GM19397 (cell line): Measurements from ENCODE around the gene KLF6.

Source experiments
- ATAC-seq: cut with Tn5 transposase; IDR thresholded peaks from one replicate; pipeline ENCODE4 v1.9.1; 2021; ENCODE audit warnings: mild to moderate bottlenecking, moderate library complexity; ENCODE audit not compliant: unreplicated experiment

Gene KLF6

GRCh38 chr10:3758491-3758970 is 26.5 kb downstream of the KLF6 start:
- ATAC-seq: no peak

- ATAC-seq: peak; percentile 65
These were observed 27.1 kb downstream of the KLF6 start for GRCh38 chr10:3757638-3758490.

GRCh38 chr10:3757250-3757637 is 27.8 kb downstream of the KLF6 start:
- no peak for ATAC-seq

- ATAC-seq: no peak
These were observed 28.7 kb downstream of the KLF6 start for GRCh38 chr10:3756360-3756740.

- no peak for ATAC-seq
These were observed 29.3 kb downstream of the KLF6 start for GRCh38 chr10:3755440-3756359.

GRCh38 chr10:3754727-3755439 is 30.1 kb downstream of the KLF6 start:
- no peak for ATAC-seq

GRCh38 chr10:3750854-3751253 is 34.2 kb downstream of the KLF6 start:
- ATAC-seq: no peak

- no peak for ATAC-seq
These were observed 34.8 kb downstream of the KLF6 start for GRCh38 chr10:3750006-3750816.

- ATAC-seq: no peak
These were observed 35.4 kb downstream of the KLF6 start for GRCh38 chr10:3749600-3749999.

GRCh38 chr10:3749011-3749410 is 36.0 kb downstream of the KLF6 start:
- ATAC-seq: no peak

GRCh38 chr10:3748484-3748883 is 36.5 kb downstream of the KLF6 start:
- no peak for ATAC-seq

GRCh38 chr10:3747984-3748383 is 37.0 kb downstream of the KLF6 start:
- ATAC-seq: no peak

GRCh38 chr10:3747248-3747960 is 37.6 kb downstream of the KLF6 start:
- no peak for ATAC-seq

GRCh38 chr10:3746634-3747033 is 38.4 kb downstream of the KLF6 start:
- ATAC-seq: no peak

GRCh38 chr10:3745521-3745920 is 39.5 kb downstream of the KLF6 start:
- no peak for ATAC-seq

GRCh38 chr10:3741688-3742461 is 43.1 kb downstream of the KLF6 start:
- ATAC-seq: no peak

GRCh38 chr10:3740157-3740871 is 44.7 kb downstream of the KLF6 start:
- no peak for ATAC-seq

GRCh38 chr10:3738855-3739350 is 46.1 kb downstream of the KLF6 start:
- no peak for ATAC-seq
